Stimulated activated CD8-positive, alpha-beta memory T cell treated with anti-CD3 and anti-CD28 coated beads, Interleukin-12 subunit alpha, Interleukin-12 subunit beta, amount 100 ng/mL, for 24 hours (primary cell): ENCODE results near the gene NELL1.

ENCODE experiments used
- DNase-seq: peaks from one replicate; pipeline ENCODE4 v3.0.0-alpha.2; 2020; ENCODE audit errors: extremely low read depth

Gene NELL1

GRCh38 chr11:21561581-21561980 is 892.2 kb downstream of the NELL1 start:
- DNase-seq, result no peak

- DNase-seq, result no peak
Measured at GRCh38 chr11:21564095-21564494, 894.7 kb downstream of the NELL1 start.

DNA sequence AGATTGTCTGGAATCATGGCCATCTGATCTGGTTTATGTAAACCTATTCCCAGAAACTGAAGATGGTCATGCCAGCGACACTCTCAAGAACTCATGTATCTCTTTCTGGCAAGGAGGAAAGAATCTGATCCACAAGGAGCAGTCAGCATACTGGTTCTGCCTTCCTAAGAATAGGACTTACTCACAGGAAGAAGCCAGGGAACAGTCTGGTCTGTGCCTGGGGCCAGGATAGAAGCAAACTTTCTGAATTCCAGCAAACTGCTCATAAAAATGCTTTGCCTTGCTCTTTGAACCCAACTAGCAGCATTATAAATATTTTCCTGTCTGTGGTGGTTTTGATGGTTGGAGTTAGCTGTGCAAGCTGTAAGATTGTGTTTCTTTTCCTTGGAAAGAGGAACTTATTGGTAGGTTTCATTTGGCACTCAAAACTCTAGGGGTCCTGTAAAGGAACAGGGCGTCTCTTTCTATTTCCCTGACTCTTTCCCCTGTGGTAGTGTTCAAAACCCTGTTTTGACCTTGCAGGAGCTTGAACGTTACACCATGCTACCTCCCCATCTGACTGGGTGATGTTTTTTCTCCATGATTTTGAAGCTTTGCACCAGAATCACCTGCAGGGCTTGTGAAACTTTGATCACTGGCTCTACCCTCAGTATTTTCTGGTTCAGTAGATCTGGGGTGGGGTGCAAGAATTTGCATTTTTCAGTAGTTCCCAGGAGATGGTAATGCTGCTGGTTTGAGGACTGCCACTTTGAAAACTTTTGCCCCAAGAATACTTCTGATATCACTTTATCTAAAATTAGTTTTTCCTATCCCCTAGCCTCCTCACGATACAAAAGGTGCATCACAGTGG is 895.7 kb downstream of the NELL1 start:
- DNase-seq, result no peak

GRCh38 chr11:21566521-21567117 is 897.2 kb downstream of the NELL1 start:
- no peak for DNase-seq

GRCh38 chr11:21567645-21568290 is 898.4 kb downstream of the NELL1 start:
- DNase-seq, result no peak

DNA sequence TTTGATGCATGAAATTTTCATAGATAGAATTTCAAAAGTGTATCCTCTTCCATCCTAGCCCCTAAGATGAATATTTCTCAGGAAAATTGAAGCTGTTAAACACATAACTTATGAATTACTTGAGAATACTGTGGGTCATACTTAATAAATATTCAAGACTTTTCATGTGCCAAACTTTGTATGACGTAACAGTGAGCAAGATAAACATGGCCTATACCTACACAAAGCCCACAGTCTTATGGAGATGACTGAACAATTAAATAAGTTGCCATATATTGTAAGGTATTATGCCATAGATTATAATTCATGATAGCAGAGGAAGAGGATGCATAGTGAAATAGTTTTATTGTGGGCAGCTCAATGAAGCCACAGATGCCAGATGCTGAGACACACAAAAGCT is 902.8 kb downstream of the NELL1 start:
- no peak for DNase-seq

DNA sequence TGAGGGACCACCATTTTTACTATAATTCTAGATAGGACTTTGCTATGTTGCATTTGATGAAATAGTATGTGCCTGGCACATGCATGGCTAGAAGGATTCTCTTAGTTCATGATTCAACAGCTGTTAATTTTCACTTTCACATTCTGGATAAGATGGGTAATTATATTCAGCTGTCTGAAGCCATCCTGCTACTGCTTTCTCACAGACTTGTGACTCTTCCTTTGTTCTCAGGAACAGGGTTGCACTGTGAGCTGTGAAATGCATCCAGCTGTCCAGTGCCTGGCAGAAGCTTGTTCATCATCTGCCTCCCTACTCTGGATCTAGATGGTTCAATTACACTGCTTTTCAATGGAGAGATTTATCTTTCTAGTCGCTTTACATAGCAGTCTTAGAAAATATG is 913.4 kb downstream of the NELL1 start:
- DNase-seq, result no peak

- DNase-seq, result no peak
Measured at GRCh38 chr11:21588754-21589153, 919.4 kb downstream of the NELL1 start.

- no peak for DNase-seq
Measured at GRCh38 chr11:21602699-21603098, 933.3 kb downstream of the NELL1 start.

- DNase-seq, result no peak
Measured at GRCh38 chr11:21603886-21604285, 934.5 kb downstream of the NELL1 start.

DNA sequence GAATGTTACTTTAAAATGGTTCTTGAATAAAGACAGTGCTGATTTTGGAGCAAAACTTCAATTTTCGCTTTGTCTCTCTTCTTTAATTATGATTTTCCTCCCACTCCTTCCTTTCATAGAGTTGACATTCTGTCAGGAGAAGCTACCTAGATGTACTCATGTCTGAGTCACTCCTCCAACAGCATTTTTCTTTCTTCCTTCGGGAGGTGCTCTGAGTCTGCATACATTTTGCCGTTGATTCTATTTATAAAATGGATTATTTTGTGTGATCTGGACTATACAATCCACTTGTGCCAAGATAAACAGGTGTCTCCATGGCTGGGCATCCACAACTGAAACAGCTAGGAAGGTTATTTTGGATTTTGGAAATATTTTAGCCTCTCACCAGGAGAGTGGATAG is 935.2 kb downstream of the NELL1 start:
- DNase-seq, result no peak

DNA sequence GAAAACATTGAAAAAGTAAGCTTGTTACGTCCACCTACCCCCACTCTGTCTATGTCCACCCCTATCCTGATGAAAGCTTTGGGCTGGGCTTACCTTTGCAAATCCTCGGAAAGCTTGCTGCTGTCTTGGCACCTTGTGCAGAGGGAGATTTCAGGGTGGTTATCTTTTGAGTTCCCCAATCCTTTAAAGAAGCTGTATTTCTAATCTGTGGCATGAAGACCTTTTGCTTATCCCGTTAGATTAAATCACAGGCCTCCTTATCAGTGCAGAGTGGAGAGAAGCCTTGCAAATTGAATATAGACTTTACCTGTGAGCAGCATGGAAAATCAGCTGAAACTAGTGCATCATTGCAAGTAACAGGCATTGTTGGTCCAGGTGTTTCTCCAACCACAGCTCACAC is 942.9 kb downstream of the NELL1 start:
- DNase-seq, result no peak

DNA sequence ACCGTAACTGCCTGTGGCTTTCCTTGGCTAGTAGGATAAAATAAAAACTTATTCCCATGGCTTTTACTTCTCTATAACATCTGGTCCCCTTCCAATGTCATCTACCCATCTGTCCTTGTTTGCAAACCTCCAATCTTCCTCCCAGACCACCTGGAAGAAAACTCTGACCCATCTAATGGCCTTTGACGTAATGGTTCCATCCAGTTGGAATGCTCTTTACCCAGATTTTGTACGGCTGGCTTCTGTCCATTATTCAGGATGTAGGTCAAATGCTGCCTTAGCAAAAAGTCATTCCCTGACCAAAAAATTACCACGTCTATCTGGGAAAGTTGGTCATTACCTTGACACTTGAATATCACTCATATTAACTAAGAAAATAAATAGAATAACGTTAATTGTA is 945.6 kb downstream of the NELL1 start:
- no peak for DNase-seq

- DNase-seq, result no peak
Measured at GRCh38 chr11:21615955-21616371, 946.6 kb downstream of the NELL1 start.

- DNase-seq, result no peak
Measured at GRCh38 chr11:21622566-21622965, 953.2 kb downstream of the NELL1 start.

DNA sequence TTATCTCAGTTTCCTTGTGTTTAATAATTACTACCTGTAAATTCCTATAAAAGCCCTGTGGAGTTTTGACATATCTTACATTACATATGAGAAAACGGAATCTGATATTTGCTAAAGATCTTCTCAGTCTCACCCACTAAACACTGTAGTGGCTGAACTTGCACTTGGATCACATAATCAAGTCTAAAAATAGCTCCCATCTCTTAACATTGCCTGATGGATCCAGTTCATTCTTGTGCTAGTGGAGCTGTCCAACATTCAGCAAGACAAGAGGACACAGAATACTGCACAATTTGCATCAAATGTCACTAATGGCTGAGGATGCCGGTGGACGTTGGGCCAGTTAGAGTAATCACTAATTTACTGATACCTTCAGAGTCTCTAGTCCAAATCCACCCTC is 953.6 kb downstream of the NELL1 start:
- DNase-seq, result no peak
